Measurements from ENCODE around the gene AURKA. TPM values are rescaled to one million over a fixed set of nuclear protein-coding genes. Genes with fewer than 3 reads are reported as not detected.
"Not testable (repeated sequence)": the region's sequence is repeated elsewhere in the genome, so short reads cannot be mapped to it uniquely, and the experiment has no call there.

Gene AURKA
- polyA plus RNA-seq, 3 donors, result 15.6 to 16.9 (median 16.6) TPM

DNA sequence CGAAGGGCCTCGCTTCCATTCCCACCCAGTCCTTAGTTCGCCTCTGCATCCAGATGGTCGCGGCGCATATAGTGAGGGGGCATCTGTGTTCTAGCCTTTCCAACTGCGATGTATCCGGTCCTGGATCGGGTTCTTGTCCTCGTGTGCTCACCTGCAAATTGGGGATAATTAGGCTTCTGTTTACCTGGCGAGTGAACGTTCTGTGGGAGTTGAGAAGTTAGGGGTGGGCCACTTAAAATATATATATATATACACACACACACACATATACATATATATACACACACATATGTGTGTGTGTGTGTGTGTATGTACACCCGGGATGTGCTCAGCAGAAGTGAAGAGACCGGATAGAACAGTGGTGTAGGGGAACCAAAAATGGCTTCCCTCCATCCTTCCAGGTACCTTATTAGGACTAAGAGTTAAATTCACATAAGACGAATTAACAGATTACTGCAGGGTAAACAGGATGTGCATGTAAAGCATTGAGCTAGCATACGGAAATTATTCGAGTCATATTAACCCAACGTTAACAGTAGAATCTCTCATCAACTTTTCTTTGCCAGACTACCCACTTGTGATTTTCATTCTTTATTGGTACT, 967 bp upstream of the AURKA start:
- no peak for DNase-seq (ENCODE audit: low read depth in 3 of 3, low spot score in 2 of 3)

DNA sequence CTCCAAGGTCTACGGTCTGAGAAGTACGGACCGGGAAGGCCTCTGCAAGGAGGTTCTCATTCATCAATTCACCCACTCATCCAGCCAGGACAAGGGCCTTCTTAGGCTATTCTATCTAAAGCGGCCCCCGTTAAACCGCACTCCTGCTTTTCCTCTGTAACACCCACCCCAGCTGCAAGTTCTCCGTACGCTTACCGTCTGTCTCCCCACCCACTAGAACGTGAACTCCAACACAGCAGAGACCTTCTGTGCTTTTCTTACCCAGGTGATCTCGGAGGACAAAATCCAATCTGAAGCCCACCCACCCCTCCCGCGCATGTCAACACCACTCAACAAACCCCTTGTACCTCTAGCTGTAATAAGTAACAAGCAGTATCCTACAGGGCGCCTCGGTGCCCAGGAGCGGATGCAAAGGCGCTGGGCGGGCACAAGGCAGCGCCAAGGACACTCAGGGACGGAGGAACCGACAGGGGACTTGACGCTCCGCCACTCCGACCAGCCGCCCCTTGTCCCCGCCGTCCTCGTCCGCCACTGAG, 351 bp downstream of the AURKA start:
- DNase-seq (ENCODE audit: low read depth in 3 of 3, low spot score in 2 of 3), result no peak

- DNase-seq (ENCODE audit: low read depth in 3 of 3, low spot score in 2 of 3), result no peak
These were observed 978 bp downstream of the AURKA start for GRCh38 chr20:56391037-56391436.

DNA sequence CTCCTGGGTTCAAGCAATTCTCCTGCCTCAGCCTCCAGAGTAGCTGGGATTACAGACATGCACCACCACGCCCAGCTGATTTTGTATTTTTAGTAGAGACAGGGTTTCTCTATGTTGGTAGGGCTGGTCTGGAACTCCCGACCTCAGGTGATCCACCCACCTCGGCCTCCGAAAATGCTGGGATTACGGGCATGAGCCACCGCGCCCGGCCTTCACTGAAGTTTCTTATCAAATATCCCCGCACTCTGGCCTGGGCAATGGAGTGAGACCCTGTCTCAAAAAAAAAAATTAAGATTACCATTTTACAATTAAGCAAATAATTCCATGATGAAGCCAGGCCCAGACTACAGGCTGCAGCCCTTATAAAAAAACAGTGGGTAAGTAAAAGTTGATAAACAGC, 1.6 kb downstream of the AURKA start:
- DNase-seq (ENCODE audit: low read depth in 3 of 3, low spot score in 2 of 3), result not testable (repeated sequence)

DNA sequence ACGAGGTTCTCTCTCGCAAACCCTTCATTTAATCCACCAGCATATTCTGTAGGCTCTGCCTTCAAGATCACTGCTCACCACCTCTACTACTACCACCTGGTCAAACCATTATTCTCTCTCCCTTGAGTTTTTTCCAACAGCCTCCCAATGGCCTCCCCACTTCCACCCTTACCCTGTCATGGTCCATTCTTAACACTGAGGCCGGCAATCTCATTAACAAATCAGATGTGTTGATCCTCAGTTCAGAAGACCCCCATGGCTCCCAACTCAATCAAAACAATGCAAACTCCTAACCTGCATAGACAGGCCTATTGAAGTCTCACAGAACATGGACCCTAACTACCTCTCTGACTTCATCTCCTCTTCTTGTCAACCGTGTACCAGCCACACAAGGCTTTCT, 2.2 kb downstream of the AURKA start:
- DNase-seq (ENCODE audit: low read depth in 3 of 3, low spot score in 2 of 3), result no peak

- DNase-seq (ENCODE audit: low read depth in 3 of 3, low spot score in 2 of 3), result no peak
These were observed 3.1 kb downstream of the AURKA start for GRCh38 chr20:56388882-56389281.

DNA sequence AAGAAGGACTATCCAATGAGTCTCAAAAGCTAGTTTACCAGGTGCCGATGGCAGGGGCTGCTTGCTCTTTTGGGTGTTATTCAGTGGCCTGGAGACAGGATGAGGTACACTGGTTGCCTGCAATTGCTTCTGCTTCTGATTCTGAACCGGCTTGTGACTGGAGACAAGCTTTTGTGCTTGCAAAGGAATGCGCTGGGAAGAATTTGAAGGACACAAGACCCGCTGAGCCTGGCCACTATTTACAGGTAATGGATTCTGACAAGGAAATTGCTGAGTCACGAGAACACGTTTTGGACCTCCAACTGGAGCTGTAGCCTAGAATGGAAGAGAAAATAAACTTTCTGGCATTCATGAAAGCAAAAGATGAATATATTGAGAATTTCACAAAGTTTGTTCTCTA, 5.8 kb downstream of the AURKA start:
- no peak for DNase-seq (ENCODE audit: low read depth in 3 of 3, low spot score in 2 of 3)

GRCh38 chr20:56385130-56385529, 6.9 kb downstream of the AURKA start:
- DNase-seq (ENCODE audit: low read depth in 3 of 3, low spot score in 2 of 3), result no peak

DNA sequence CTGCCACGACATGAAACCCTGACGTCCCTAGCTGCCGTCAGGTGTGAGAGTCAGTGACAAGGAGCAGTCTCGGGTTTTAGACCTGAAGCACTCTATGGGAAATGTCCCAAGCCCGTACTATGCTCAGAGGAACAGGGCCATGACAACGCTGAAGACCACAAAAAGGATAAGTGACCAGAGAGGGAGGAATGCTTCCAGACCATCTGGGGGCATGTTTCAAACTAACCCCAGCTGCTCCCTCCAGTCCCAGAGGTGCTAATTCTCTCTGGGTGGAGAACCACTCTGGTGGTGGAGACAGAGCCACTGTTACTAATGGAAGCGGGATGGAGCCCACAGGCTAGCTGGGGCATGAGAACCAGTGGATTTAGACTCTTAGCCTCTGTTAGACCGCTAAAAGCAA, 8.7 kb downstream of the AURKA start:
- no peak for DNase-seq (ENCODE audit: low read depth in 3 of 3, low spot score in 2 of 3)

GRCh38 chr20:56382696-56383095, 9.3 kb downstream of the AURKA start:
- DNase-seq (ENCODE audit: low read depth in 3 of 3, low spot score in 2 of 3), result no peak

DNA sequence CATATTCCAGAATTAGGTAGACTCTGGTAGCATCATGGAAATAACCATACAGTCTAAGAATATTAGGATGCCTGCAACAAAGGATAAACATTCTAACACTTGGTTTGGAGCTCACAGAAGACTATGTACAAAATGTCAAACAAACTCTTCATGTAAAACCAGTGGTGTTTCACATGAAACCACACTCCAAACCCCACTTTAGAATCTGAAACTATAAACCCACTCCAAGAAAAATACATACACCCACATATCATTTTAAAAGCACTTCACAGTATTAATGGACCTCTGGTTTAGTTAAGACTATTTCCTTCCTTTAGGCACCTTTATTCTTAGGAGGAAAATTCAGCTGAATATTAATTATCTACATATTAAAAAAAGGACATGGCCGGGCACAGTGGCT, 10.5 kb downstream of the AURKA start:
- DNase-seq (ENCODE audit: low read depth in 3 of 3, low spot score in 2 of 3), result no peak

- no peak for DNase-seq (ENCODE audit: low read depth in 3 of 3, low spot score in 2 of 3)
These were observed 11.6 kb downstream of the AURKA start for GRCh38 chr20:56380375-56380774.

GRCh38 chr20:56378386-56378785, 13.6 kb downstream of the AURKA start:
- DNase-seq (ENCODE audit: low read depth in 3 of 3, low spot score in 2 of 3), result no peak

DNA sequence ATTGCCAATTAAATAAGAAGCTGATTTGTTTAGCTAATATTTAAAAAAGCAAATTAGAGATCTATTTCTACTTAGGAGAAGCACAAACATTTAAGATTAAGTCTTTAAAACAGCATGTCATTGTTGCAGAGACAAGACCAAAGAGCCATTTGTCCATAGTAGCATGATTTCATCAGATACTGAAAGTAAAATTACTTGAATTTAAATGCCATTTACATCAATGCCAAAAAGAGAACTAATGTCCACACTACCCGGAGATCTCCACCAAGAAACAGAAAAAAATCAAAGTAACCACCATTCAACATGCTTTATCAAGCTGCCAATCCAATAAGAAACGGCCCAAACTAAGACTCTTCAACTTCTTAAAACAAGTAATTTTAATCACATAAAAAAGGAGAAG, 15.7 kb downstream of the AURKA start:
- DNase-seq (ENCODE audit: low read depth in 3 of 3, low spot score in 2 of 3), result no peak

DNA sequence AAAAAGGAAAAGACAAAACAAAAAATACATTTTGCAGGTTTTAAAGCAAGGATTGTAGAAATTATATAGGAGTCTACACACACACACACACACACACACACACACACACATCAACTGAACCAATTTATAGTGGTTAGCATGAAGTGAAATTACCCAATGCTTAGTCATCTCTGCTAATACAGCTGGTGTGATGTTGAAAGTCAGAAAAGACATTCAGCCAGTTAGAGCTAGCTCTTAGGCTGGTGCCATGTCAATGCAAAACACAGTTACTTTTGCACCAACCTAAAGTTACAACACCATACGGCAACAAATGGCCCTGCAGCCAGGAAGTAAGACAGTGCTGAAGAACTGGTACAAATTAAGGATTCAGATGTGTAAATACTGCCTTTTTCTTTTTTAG, 18.1 kb downstream of the AURKA start:
- no peak for DNase-seq (ENCODE audit: low read depth in 3 of 3, low spot score in 2 of 3)

DNA sequence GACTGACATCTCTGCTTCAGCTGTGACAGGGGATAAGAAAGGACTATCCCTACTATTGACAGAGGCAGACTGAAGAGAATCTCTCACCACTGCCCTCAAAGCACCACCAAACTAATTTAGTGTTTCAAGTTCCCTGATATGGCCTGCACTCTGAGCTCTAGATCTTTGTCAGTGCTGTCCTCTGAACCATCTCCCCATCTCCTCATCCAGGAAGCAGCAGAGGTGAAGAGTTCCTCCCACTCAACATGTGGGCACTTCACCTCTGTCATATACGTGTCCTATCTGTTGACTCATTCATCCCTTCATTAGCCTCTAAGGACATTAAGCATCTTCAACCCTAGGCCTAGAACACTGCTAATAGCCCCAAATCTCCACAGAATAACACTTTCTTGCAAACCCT, 19.2 kb downstream of the AURKA start:
- no peak for DNase-seq (ENCODE audit: low read depth in 3 of 3, low spot score in 2 of 3)

GRCh38 chr20:56371977-56372376, 20.0 kb downstream of the AURKA start:
- DNase-seq (ENCODE audit: low read depth in 3 of 3, low spot score in 2 of 3), result no peak

- DNase-seq (ENCODE audit: low read depth in 3 of 3, low spot score in 2 of 3), result no peak
These were observed 22.8 kb downstream of the AURKA start for GRCh38 chr20:56369179-56369578.

DNA sequence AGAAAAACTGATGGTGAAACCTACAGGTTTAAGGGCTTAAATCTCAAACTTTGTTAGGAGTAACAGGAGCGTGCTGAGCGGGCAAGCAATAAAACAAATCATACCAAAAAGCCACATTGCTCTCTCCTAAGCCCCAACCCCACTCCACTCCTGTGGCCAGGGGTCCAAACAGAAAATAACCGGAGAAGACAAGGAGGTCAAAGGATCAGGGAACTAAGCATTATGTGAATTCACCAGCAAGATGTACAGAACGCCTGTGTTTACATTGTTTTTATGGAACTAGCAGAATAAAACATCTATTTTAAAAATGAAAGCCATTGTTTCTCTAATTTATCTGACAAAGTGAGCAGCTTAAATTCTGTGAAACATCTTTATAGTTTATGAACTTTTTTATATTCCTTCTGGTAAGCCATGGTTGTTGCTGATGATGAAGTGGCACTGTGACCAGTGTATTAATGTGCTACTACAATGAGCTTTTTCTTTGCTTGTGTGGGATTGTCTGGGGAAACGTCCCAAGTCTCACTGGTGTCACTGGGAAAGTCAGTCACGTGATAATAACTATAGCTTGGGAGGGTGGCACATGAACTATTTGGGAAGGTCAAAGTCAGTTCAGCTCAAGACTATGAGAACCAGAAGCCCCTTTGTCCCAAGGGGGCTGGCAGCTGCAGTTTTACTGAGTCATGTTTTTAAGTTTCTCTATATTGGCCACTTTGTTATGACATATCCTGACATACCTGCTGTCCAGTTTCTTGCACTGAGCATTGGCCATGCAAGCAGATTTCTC, 23.5 kb downstream of the AURKA start:
- no peak for DNase-seq (ENCODE audit: low read depth in 3 of 3, low spot score in 2 of 3)

GRCh38 chr20:56363491-56363890, 28.5 kb downstream of the AURKA start:
- no peak for DNase-seq (ENCODE audit: low read depth in 3 of 3, low spot score in 2 of 3)

GRCh38 chr20:56362833-56363413, 29.1 kb downstream of the AURKA start:
- no peak for DNase-seq (ENCODE audit: low read depth in 3 of 3, low spot score in 2 of 3)

DNA sequence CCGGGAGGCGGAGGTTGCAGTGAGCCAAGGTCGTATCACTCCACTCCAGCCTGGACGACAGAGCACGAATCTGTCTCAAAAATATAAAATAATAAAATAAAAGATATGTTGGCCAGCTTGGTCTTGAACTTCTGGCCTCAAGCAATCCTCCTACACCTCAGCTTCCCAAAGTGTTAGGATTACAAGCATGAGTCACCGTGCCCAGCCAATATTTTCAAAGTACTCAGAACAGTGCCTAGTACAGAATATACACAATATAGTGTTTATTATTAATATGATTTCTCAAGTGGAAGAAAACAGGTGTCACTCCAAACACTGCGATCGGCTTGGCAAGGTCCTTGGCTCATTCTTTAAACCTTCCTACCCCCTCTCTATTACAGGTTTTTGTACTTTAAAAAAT, 30.1 kb downstream of the AURKA start:
- no peak for DNase-seq (ENCODE audit: low read depth in 3 of 3, low spot score in 2 of 3)

Data from right renal cortex interstitium (tissue), 3 donors.